GM12878 (cell line): Measurements from ENCODE around the gene ZNF668. TPM values are rescaled to one million over a fixed set of nuclear protein-coding genes. Genes with fewer than 3 reads are reported as not detected.

Experiments
- ATAC-seq: fragments of 200-7000 bp; cut with Tn5 transposase; 3 replicates; pipeline ENCODE4 v1.9.1; 2020; ENCODE audit warnings: mild to moderate bottlenecking, moderate library complexity
- BruUV-seq: library from RNA; stranded (reverse); fragments of 400-500 nt; replicated peaks from 2 replicates; lab custom pipeline; 2021; lab: Mats Ljungman, UMichigan
- CTCF ChIA-PET: fragments of 300-600 bp; sonication (Branson Sonifier 250); formaldehyde crosslinking; extraction: SDS; loops from one replicate; lab custom pipeline; 2021; ENCODE audit warnings: inconsistent platforms; lab: Yijun Ruan, JAX
- POLR2A ChIA-PET: fragments of 350-600 bp; formaldehyde crosslinking; extraction: SDS; loops from one replicate; lab custom pipeline; 2021; ENCODE audit warnings: inconsistent platforms; lab: Charles Lee
- RAD21 ChIA-PET: fragments of 300-600 bp; sonication (Branson Sonifier 250); formaldehyde crosslinking; loops from one replicate; lab custom pipeline; 2023; ENCODE audit warnings: antibody characterized with exemption; ENCODE audit not compliant: unreplicated experiment; lab: Charles Lee
- SMC1A ChIA-PET: fragments of 300-600 bp; sonication (Branson Sonifier 250); formaldehyde crosslinking; loops from one replicate; lab custom pipeline; 2023; ENCODE audit not compliant: unreplicated experiment, uncharacterized antibody; lab: Charles Lee
- DNase-seq: peaks from one replicate; pipeline ENCODE4 v3.0.0-alpha.2; 2011; ENCODE audit warnings: low read depth, low spot score
- FAIRE-seq: peaks from 3 replicates; lab custom pipeline; 2011; peaks lifted over from hg19 to GRCh38; lab: Jason Lieb, UNC
- H2AFZ ChIP-seq: 2 replicates; pipeline ENCODE4 v1.6.0; 2011; ENCODE audit warnings: low read depth, low read length, control low read depth; ENCODE audit not compliant: control insufficient read depth
- H3K27ac ChIP-seq: 2 replicates; pipeline ENCODE4 v1.5.1; 2011; ENCODE audit warnings: control low read depth; ENCODE audit not compliant: control insufficient read depth, insufficient read depth
- H3K27me3 ChIP-seq, 2 experiments: replicated peaks in 1 of 2; 2 replicates each; pipeline versions ENCODE4 v1.6.0 to v1.6.1; 2011; ENCODE audit warnings: low read length in 1 of 2; ENCODE audit not compliant: control insufficient read depth in 2 of 2, insufficient read depth in 2 of 2
- H3K36me3 ChIP-seq, 2 experiments: 2 replicates each; pipeline ENCODE4 v1.5.1; 2011; ENCODE audit warnings: low read length in 1 of 2; ENCODE audit not compliant: control insufficient read depth in 2 of 2, insufficient read depth in 2 of 2
- H3K4me1 ChIP-seq: 2 replicates; pipeline ENCODE4 v1.6.1; 2011; ENCODE audit warnings: mild to moderate bottlenecking, low read length, moderate library complexity, mixed read lengths; ENCODE audit not compliant: control insufficient read depth, insufficient read depth
- H3K4me2 ChIP-seq: 2 replicates; pipeline ENCODE4 v1.6.0; 2011; ENCODE audit warnings: control low read depth; ENCODE audit not compliant: control insufficient read depth, insufficient read depth
- H3K4me3 ChIP-seq: fragments of 200-600 bp; sonication (generic); 2 replicates; pipeline ENCODE4 v1.5.1; 2016
- H3K79me2 ChIP-seq: 2 replicates; pipeline ENCODE4 v1.6.0; 2011; ENCODE audit warnings: low read length; ENCODE audit not compliant: control insufficient read depth, insufficient read depth
- H3K9ac ChIP-seq: 2 replicates; pipeline ENCODE4 v1.8.0; 2011; ENCODE audit warnings: low read length, control low read depth, mixed read lengths; ENCODE audit not compliant: control insufficient read depth, insufficient read depth
- H3K9me3 ChIP-seq: replicated peaks from 3 replicates; pipeline ENCODE4 v1.5.1; 2011; ENCODE audit warnings: mild to moderate bottlenecking, low read length; ENCODE audit not compliant: control insufficient read depth, insufficient read depth
- H4K20me1 ChIP-seq: 2 replicates; pipeline ENCODE4 v1.6.0; 2011; ENCODE audit not compliant: control insufficient read depth, insufficient read depth
- ASH2L ChIP-seq: fragments of 300-600, 200-600 bp; sonication (generic); IDR thresholded peaks from 2 replicates; pipeline ENCODE4 v1.6.1; 2017; ENCODE audit warnings: low read depth, mild to moderate bottlenecking, borderline replicate concordance
- HDAC2 ChIP-seq: fragments of 200-600 bp; sonication (generic); IDR thresholded peaks from 2 replicates; pipeline ENCODE4 v1.6.1; 2017
- NFYB ChIP-seq: IDR thresholded peaks from 2 replicates; pipeline ENCODE4 v1.6.1; 2011; ENCODE audit warnings: low read depth, mild to moderate bottlenecking, low read length, improper control_type of control experiment, moderate library complexity; ENCODE audit not compliant: insufficient read depth
- RCOR1 ChIP-seq: conservative IDR thresholded peaks from 2 replicates; pipeline ENCODE4 v1.6.1; 2012; ENCODE audit warnings: low read depth, low read length, improper control_type of control experiment
- SIN3A ChIP-seq: IDR thresholded peaks from 2 replicates; pipeline ENCODE4 v1.6.1; 2012; ENCODE audit warnings: low read depth, low read length, improper control_type of control experiment
- SPI1 ChIP-seq: IDR thresholded peaks from 2 replicates; pipeline ENCODE4 v1.6.1; 2011; ENCODE audit warnings: low read depth, mild to moderate bottlenecking, low read length, moderate library complexity, borderline replicate concordance; ENCODE audit not compliant: insufficient read depth
- WGBS: methylation state at CpG from one replicate; pipeline ENCODE4 v1.1.6; 2016; ENCODE audit warnings: low lambda C conversion rate; ENCODE audit not compliant: insufficient replicate concordance, insufficient coverage; ENCODE audit errors: missing lambda C conversion rate; 5-methylcytosine and 5-hydroxymethylcytosine counted together
- in situ Hi-C: fragments of 300-500 bp; cut with MboI; formaldehyde crosslinking; loops from 9 replicates; pipeline ENCODE4 v1.14.3; 2018; ENCODE audit warnings: mixed read lengths
- intact Hi-C: fragments of 100-400 bp; cut with micrococcal nuclease; formaldehyde crosslinking; loops from one replicate; pipeline ENCODE4 v1.14.2; 2022; ENCODE audit not compliant: unreplicated experiment
- polyA plus RNA-seq, 11 experiments: library from polyadenylated mRNA; depleted of rRNA in 4 of 11; unstranded in 6 of 11; stranded (reverse) in 5 of 11; fragments of >200 nt; fragmentation: Nextera tagmentation in 4 of 11; fragmentation: Illumina TruSeq in 1 of 11; extraction: Ambion mirVana in 4 of 11; extraction: Trizol in 1 of 11; gene quantifications; 1 replicate in 1 of 11; 2 replicates in 10 of 11; pipeline versions ENCODE4 v1.2.1 to v1.2.3, GENCODE V29; 2011 to 2016; ENCODE audit warnings: inconsistent platforms in 2 of 11, missing spikeins in 2 of 11, low read depth in 1 of 11
- total RNA-seq, 4 experiments: library from RNA; depleted of rRNA in 3 of 4; stranded (reverse); fragments of >200 nt in 3 of 4; fragmentation: Illumina TruSeq in 1 of 4; extraction: Trizol in 1 of 4; gene quantifications; 2 replicates each; pipeline versions ENCODE4 v1.2.1 to v1.2.3, GENCODE V29; 2013 to 2021
- TF ChIP-seq, protein P1 (sequence below): fragments of 450-650 bp; formaldehyde crosslinking; IDR thresholded peaks from 2 replicates; pipeline ENCODE4 v1.4.0; 2020; ENCODE audit warnings: mild to moderate bottlenecking, moderate library complexity

ZNF668 gene
- total and polyA plus RNA-seq, 10 of the 15 experiments (the other 5 are each of a cell fraction or from before 2014, with no cell fraction given) = 0.05 to 20.7 (median 10.0) TPM; not detected in 1

DNA sequence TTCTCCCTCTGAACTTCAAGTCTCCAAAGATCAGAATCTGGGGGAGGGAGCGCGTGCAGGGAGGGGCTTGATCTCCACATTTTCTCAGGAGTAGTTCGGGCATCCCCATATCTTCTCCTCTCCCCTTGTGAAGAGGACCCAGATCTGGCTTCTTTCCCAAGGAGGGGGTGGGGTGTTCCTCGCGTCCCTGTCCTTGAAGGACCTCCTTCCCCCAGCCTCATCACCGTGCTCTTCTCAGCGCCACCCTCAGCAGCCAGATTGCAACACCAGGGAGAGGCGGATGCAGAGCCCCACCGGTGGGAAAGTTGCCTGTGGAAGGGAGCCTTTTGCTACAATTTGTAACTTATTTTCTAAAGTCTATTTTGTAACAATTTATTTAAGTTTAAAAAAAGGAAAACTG, 9.0 kb upstream of the ZNF668 start:
- H3K27ac ChIP-seq = no peak overlapping the region
- TF ChIP-seq HDAC2 = no peak
- TF ChIP-seq SIN3A = no peak
- TF ChIP-seq RCOR1 = no peak
- TF ChIP-seq, protein P1, sequence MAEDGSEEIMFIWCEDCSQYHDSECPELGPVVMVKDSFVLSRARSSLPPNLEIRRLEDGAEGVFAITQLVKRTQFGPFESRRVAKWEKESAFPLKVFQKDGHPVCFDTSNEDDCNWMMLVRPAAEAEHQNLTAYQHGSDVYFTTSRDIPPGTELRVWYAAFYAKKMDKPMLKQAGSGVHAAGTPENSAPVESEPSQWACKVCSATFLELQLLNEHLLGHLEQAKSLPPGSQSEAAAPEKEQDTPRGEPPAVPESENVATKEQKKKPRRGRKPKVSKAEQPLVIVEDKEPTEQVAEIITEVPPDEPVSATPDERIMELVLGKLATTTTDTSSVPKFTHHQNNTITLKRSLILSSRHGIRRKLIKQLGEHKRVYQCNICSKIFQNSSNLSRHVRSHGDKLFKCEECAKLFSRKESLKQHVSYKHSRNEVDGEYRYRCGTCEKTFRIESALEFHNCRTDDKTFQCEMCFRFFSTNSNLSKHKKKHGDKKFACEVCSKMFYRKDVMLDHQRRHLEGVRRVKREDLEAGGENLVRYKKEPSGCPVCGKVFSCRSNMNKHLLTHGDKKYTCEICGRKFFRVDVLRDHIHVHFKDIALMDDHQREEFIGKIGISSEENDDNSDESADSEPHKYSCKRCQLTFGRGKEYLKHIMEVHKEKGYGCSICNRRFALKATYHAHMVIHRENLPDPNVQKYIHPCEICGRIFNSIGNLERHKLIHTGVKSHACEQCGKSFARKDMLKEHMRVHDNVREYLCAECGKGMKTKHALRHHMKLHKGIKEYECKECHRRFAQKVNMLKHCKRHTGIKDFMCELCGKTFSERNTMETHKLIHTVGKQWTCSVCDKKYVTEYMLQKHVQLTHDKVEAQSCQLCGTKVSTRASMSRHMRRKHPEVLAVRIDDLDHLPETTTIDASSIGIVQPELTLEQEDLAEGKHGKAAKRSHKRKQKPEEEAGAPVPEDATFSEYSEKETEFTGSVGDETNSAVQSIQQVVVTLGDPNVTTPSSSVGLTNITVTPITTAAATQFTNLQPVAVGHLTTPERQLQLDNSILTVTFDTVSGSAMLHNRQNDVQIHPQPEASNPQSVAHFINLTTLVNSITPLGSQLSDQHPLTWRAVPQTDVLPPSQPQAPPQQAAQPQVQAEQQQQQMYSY (CRISPR knock-in tag) = no peak
- TF ChIP-seq SPI1 = no peak
- no peak for TF ChIP-seq NFYB
- TF ChIP-seq ASH2L = no peak
- H2AFZ ChIP-seq = no peak overlapping the region
- ChIA-PET SMC1A (no interaction called here), POLR2A (no interaction called here), RAD21 (no interaction called here), CTCF (interaction anchor here (1.3 kb wide), 1 partner anchor 59 kb away, joined by 3 read pairs; no protein-coding TSS in a partner anchor)
- H3K27me3 ChIP-seq = no peaks in the 10 kb centered on the region
- 91% methylated on average over 9 of the region's 9 CpGs for WGBS
- no peaks in the 10 kb centered on the region; the same call in 1 of the 2 replicates for H4K20me1 ChIP-seq
- DNase-seq (no peak), ATAC-seq (no peak), FAIRE-seq (no peak)
- intact Hi-C loops = no loop called here
- in situ Hi-C loops = no loop called here
- no peak overlapping the region for H3K4me3 ChIP-seq
- no peaks in the 10 kb centered on the region for H3K4me1 ChIP-seq
- H3K9me3 ChIP-seq = no peaks in the 10 kb centered on the region
- H3K79me2 ChIP-seq = no peaks in the 10 kb centered on the region; the same call in 1 of the 2 replicates
- H3K9ac ChIP-seq = no peak overlapping the region
- H3K4me2 ChIP-seq = no peak overlapping the region
- peaks cover 0 to 7% of the 10 kb centered on the region in 2 experiments; a peak in 3 of 4 replicates for H3K36me3 ChIP-seq
- BruUV-seq = no TSS peak
